Mesothelial cell of epicardium (in vitro differentiated cells): ENCODE measurements around the gene ADGRL2. TPM values are rescaled to one million over a fixed set of nuclear protein-coding genes. Genes with fewer than 3 reads are reported as not detected.

Experiments
- DNase-seq, 2 experiments: peaks; one replicate each; pipeline ENCODE4 v3.0.0; 2021; ENCODE audit warnings: low spot score in 2 of 2; ENCODE audit not compliant: unreplicated experiment in 2 of 2
- H3K27ac Mint-ChIP-seq: 2 replicates; pipeline ENCODE4 v1.8.0; 2021; ENCODE audit warnings: mixed read lengths
- H3K27me3 Mint-ChIP-seq: 2 replicates; pipeline ENCODE4 v1.8.0; 2021; ENCODE audit warnings: low read depth, mixed read lengths
- H3K36me3 Mint-ChIP-seq: 2 replicates; pipeline ENCODE4 v1.8.0; 2021; ENCODE audit warnings: mixed read lengths
- H3K4me1 Mint-ChIP-seq: 2 replicates; pipeline ENCODE4 v1.8.0; 2021; ENCODE audit warnings: mixed read lengths
- H3K4me3 Mint-ChIP-seq: 2 replicates; pipeline ENCODE4 v1.8.0; 2021; ENCODE audit warnings: mild to moderate bottlenecking, moderate library complexity, mixed read lengths
- H3K9me3 Mint-ChIP-seq: 2 replicates; pipeline ENCODE4 v1.8.0; 2021; ENCODE audit warnings: mixed read lengths
- total RNA-seq: library from RNA; stranded (reverse); gene quantifications from 3 replicates; pipeline ENCODE4 v1.2.1, GENCODE V29; 2021
- TF ChIP-seq, protein P1 (sequence below): fragments of 200-600 bp; sonication (generic); IDR thresholded peaks from one replicate; pipeline ENCODE4 v1.5.0; 2021; ENCODE audit warnings: antibody characterized with exemption; ENCODE audit not compliant: unreplicated experiment

Gene ADGRL2
- total RNA-seq, 1 donor from 2014 or later = 83.4 TPM

GRCh38 chr1:82034812-82035211 lies 234.1 kb downstream of the ADGRL2 start:
- no peaks in the 10 kb centered on the region for H3K4me1 Mint-ChIP-seq
- peaks cover 13% of the 10 kb centered on the region for H3K9me3 Mint-ChIP-seq
- TF ChIP-seq, protein P1, sequence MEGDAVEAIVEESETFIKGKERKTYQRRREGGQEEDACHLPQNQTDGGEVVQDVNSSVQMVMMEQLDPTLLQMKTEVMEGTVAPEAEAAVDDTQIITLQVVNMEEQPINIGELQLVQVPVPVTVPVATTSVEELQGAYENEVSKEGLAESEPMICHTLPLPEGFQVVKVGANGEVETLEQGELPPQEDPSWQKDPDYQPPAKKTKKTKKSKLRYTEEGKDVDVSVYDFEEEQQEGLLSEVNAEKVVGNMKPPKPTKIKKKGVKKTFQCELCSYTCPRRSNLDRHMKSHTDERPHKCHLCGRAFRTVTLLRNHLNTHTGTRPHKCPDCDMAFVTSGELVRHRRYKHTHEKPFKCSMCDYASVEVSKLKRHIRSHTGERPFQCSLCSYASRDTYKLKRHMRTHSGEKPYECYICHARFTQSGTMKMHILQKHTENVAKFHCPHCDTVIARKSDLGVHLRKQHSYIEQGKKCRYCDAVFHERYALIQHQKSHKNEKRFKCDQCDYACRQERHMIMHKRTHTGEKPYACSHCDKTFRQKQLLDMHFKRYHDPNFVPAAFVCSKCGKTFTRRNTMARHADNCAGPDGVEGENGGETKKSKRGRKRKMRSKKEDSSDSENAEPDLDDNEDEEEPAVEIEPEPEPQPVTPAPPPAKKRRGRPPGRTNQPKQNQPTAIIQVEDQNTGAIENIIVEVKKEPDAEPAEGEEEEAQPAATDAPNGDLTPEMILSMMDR = no peak

More at GRCh38 chr1:82034812-82035211, 234.1 kb downstream of the ADGRL2 start:
- H3K27me3 Mint-ChIP-seq = no peaks in the 10 kb centered on the region
- DNase-seq = no peak
- H3K4me3 Mint-ChIP-seq = no peak overlapping the region
- no peak overlapping the region for H3K27ac Mint-ChIP-seq
- no peaks in the 10 kb centered on the region for H3K36me3 Mint-ChIP-seq
